Measurements from ENCODE around the gene NBAS. TPM values are rescaled to one million over a fixed set of nuclear protein-coding genes. Genes with fewer than 3 reads are reported as not detected.
A peak's percentile ranks its signal among the peaks of the same experiment; 100 is the strongest.

The NBAS gene
- total RNA-seq, 1 experiment from 2014 or later = 46.4 TPM

- Mint-ChIP-seq H3K27ac (ENCODE audit: low read depth, unreplicated experiment) (no peak overlapping the region), H3K27me3 (ENCODE audit: insufficient read depth, unreplicated experiment) (no peaks in the 10 kb centered on the region), H3K36me3 (ENCODE audit: insufficient read depth, unreplicated experiment) (peaks cover 14% of the 10 kb centered on the region), H3K9me3 (ENCODE audit: unreplicated experiment) (no peaks in the 10 kb centered on the region), H3K4me1 (ENCODE audit: insufficient read depth, unreplicated experiment) (peaks cover 8% of the 10 kb centered on the region), H3K4me3 (ENCODE audit: unreplicated experiment) (no peak overlapping the region)
- POLR2A ChIA-PET = no interaction called here
- intact Hi-C loops (cut with micrococcal nuclease) = no loop called here
- no peak for TF ChIP-seq CTCF (IDR thresholded peaks at IDR 0.05; ENCODE audit: unreplicated experiment)
- CTCF ChIA-PET = interaction anchor here (1.0 to 1.3 kb wide), 2 partner anchors 10 to 1073 kb away, joined by 3 read pairs; no protein-coding TSS in a partner anchor
- no peak for DNase-seq (ENCODE audit: unreplicated experiment)
- no TSS peak for BruUV-seq (replicated peaks)
These were observed 380.8 kb downstream of the NBAS start for GRCh38 chr2:15180379-15180778.

- Mint-ChIP-seq H3K4me1 (ENCODE audit: insufficient read depth, unreplicated experiment) (peaks cover 8% of the 10 kb centered on the region), H3K4me3 (ENCODE audit: unreplicated experiment) (no peak overlapping the region), H3K9me3 (ENCODE audit: unreplicated experiment) (no peaks in the 10 kb centered on the region), H3K36me3 (ENCODE audit: insufficient read depth, unreplicated experiment) (peaks cover 7% of the 10 kb centered on the region), H3K27me3 (ENCODE audit: insufficient read depth, unreplicated experiment) (no peaks in the 10 kb centered on the region), H3K27ac (ENCODE audit: low read depth, unreplicated experiment) (no peak overlapping the region)
- no peak for TF ChIP-seq CTCF (IDR thresholded peaks at IDR 0.05; ENCODE audit: unreplicated experiment)
- DNase-seq (ENCODE audit: unreplicated experiment) = no peak
- CTCF ChIA-PET = interaction anchor here (0.5 to 0.9 kb wide), 2 partner anchors 10 to 182 kb away, joined by 3 read pairs; no protein-coding TSS in a partner anchor
- POLR2A ChIA-PET = interaction anchor here (0.6 kb wide), 2 partner anchors 34 to 187 kb away, joined by 3 read pairs; no protein-coding TSS in a partner anchor
- intact Hi-C loops (cut with micrococcal nuclease) = no loop called here
- no TSS peak for BruUV-seq (replicated peaks)
These were observed 382.2 kb downstream of the NBAS start for GRCh38 chr2:15178946-15179345.

- BruUV-seq (replicated peaks) = no TSS peak
- Mint-ChIP-seq H3K36me3 (ENCODE audit: insufficient read depth, unreplicated experiment) (peaks cover 7% of the 10 kb centered on the region), H3K9me3 (ENCODE audit: unreplicated experiment) (no peaks in the 10 kb centered on the region), H3K27me3 (ENCODE audit: insufficient read depth, unreplicated experiment) (no peaks in the 10 kb centered on the region), H3K4me1 (ENCODE audit: insufficient read depth, unreplicated experiment) (peaks cover 8% of the 10 kb centered on the region), H3K27ac (ENCODE audit: low read depth, unreplicated experiment) (no peak overlapping the region), H3K4me3 (ENCODE audit: unreplicated experiment) (no peak overlapping the region)
- ChIA-PET CTCF (no interaction called here), POLR2A (no interaction called here)
- no peak for TF ChIP-seq CTCF (IDR thresholded peaks at IDR 0.05; ENCODE audit: unreplicated experiment)
- peak; percentile 10 for DNase-seq (ENCODE audit: unreplicated experiment)
- intact Hi-C loops (cut with micrococcal nuclease) = no loop called here
These were observed 384.0 kb downstream of the NBAS start for GRCh38 chr2:15177103-15177502.

- no TSS peak for BruUV-seq (replicated peaks)
- ChIA-PET POLR2A (no interaction called here), CTCF (interaction anchor here (1.1 kb wide), 1 partner anchor 17 kb away, joined by 3 read pairs; no protein-coding TSS in a partner anchor)
- DNase-seq (ENCODE audit: unreplicated experiment) = no peak
- Mint-ChIP-seq H3K27me3 (ENCODE audit: insufficient read depth, unreplicated experiment) (no peaks in the 10 kb centered on the region), H3K9me3 (ENCODE audit: unreplicated experiment) (no peaks in the 10 kb centered on the region), H3K4me3 (ENCODE audit: unreplicated experiment) (no peak overlapping the region), H3K4me1 (ENCODE audit: insufficient read depth, unreplicated experiment) (peaks cover 8% of the 10 kb centered on the region), H3K36me3 (ENCODE audit: insufficient read depth, unreplicated experiment) (peaks cover 7% of the 10 kb centered on the region), H3K27ac (ENCODE audit: low read depth, unreplicated experiment) (peak overlapping the region; percentile 49)
- TF ChIP-seq CTCF (IDR thresholded peaks at IDR 0.05; ENCODE audit: unreplicated experiment) = no peak
- intact Hi-C loops (cut with micrococcal nuclease) = no loop called here
These were observed 384.5 kb downstream of the NBAS start for GRCh38 chr2:15176604-15177003.

Measured in MCF 10A (cell line).